Measurements from ENCODE around the gene UTP14C.

- TF ChIP-seq EP300 (IDR thresholded peaks at IDR 0.05) (no peak), POLR2A (IDR thresholded peaks at IDR 0.05) (no peak), CTCF (IDR thresholded peaks at IDR 0.05) (no peak)
Measured at GRCh38 chr13:52029569-52029968, 5.1 kb downstream of the UTP14C start.
